Adipocyte (in vitro differentiated cells): ENCODE data around the gene PDX1.
"Not testable (repeated sequence)": the region's sequence is repeated elsewhere in the genome, so short reads cannot be mapped to it uniquely, and the experiment has no call there.

Experiments
- DNase-seq: peaks from one replicate; pipeline ENCODE4 v3.0.0-alpha.2; 2015; ENCODE audit warnings: low read depth
- H3K27me3 ChIP-seq: replicated peaks from 2 replicates; pipeline ENCODE4 v1.7.0; 2013; ENCODE audit warnings: mild to moderate bottlenecking, low read length, moderate library complexity; ENCODE audit not compliant: control insufficient read depth, insufficient read depth
- H3K36me3 ChIP-seq: 2 replicates; pipeline ENCODE4 v1.7.0; 2013; ENCODE audit warnings: low read length, mild to moderate bottlenecking, moderate library complexity; ENCODE audit not compliant: control insufficient read depth, insufficient read depth, severe bottlenecking
- H3K4me1 ChIP-seq: 2 replicates; pipeline ENCODE4 v1.7.0; 2013; ENCODE audit warnings: mild to moderate bottlenecking, low read length, moderate library complexity; ENCODE audit not compliant: control insufficient read depth, insufficient read depth
- H3K4me3 ChIP-seq: 2 replicates; pipeline ENCODE4 v1.7.0; 2013; ENCODE audit warnings: mild to moderate bottlenecking, low read length, moderate library complexity
- H3K9ac ChIP-seq: 2 replicates; pipeline ENCODE4 v1.7.0; 2013; ENCODE audit warnings: mild to moderate bottlenecking, low read length, moderate library complexity
- H3K9me3 ChIP-seq: 2 replicates; pipeline ENCODE4 v1.7.0; 2013; ENCODE audit warnings: mild to moderate bottlenecking, low read length, moderate library complexity; ENCODE audit not compliant: control insufficient read depth

PDX1 gene

DNA sequence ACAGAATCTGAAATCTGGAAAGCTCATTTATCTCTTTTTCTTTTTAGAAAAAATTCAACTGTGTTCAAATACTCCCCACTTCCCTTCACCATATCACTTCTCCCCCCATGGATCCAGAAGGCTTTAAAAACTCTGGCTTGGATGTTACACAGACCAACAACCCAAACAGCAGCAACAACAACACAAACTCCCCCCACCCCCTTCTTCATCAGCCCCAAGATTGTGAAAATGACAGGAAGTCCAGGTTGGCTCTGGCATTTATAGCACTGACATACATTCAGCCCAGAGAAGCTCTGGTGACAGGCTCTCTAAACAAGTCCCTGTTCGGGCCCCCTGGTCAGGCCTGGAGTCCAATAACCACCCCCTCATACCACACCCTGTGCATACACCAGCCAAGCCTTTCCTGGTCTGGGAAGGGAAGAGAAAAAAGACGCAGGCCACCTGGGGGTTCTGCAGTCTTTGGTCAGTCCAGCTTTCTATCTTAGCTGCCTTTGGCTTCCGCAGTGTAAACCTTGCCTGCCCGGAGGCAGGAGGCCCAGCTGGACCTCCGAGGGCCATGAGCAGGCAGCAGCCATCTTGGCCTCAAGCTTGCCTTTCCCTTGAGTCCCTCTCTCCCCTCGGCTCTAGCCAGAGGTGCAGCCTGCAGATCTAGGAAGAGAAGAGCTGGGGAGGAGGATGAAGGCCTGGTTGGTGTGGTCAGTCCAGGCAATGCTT is 42.5 kb downstream of the PDX1 start:
- no peaks in the 10 kb centered on the region for H3K36me3 ChIP-seq
- H3K4me3 ChIP-seq, result no peak overlapping the region
- DNase-seq, result no peak
- peaks cover 7% of the 10 kb centered on the region for H3K4me1 ChIP-seq
- no peak overlapping the region for H3K9ac ChIP-seq
- peaks cover 72% of the 10 kb centered on the region for H3K27me3 ChIP-seq
- H3K9me3 ChIP-seq, result no peaks in the 10 kb centered on the region

DNA sequence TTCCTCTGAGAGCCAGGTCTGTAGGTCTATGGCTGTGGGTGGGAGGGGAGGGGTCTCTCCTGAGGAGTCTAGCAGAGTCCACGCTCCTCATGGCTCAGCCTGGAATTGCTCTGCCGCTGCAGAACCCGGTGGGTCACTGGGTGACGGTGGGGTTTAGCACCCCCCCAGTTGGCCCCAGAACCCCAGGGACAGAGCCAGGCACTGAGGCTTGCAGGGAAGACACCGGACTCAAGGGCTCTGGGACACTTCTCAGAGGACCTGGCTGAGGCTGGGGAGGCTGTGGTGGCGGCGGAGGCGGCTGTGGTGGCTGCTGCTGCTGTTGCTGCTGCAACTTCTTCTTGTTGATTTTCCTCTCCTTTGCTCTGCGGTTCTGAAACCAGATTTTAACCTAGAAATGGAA is 43.2 kb downstream of the PDX1 start:
- Histone ChIP-seq H3K9ac (no peak overlapping the region), H3K9me3 (no peaks in the 10 kb centered on the region), H3K27me3 (peaks cover 78% of the 10 kb centered on the region), H3K4me1 (peaks cover 7% of the 10 kb centered on the region), H3K36me3 (no peaks in the 10 kb centered on the region), H3K4me3 (no peak overlapping the region)
- DNase-seq, result no peak

DNA sequence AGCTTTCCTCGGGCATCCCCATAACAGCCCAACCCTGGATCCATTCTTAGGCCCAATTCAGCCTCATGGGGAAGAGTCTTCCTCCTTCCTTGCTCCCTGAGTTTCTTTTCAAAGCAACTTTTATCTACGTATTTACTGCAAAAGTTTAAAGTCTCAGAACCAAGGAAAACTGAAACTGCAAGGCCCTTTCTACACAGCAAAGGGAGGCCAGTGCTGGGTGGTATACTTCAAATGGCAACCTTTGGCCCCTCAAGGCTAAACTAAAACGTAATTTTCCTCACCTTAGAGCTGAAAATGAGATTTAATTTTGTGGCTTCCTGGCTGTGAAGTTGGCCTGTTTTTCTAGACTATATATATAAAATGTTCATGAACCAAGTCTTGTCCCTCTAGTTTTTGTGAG is 43.7 kb downstream of the PDX1 start:
- peaks cover 79% of the 10 kb centered on the region for H3K27me3 ChIP-seq
- no peaks in the 10 kb centered on the region for H3K9me3 ChIP-seq
- H3K4me3 ChIP-seq, result no peak overlapping the region
- H3K9ac ChIP-seq, result no peak overlapping the region
- H3K4me1 ChIP-seq, result peaks cover 7% of the 10 kb centered on the region
- H3K36me3 ChIP-seq, result no peaks in the 10 kb centered on the region
- no peak for DNase-seq

DNA sequence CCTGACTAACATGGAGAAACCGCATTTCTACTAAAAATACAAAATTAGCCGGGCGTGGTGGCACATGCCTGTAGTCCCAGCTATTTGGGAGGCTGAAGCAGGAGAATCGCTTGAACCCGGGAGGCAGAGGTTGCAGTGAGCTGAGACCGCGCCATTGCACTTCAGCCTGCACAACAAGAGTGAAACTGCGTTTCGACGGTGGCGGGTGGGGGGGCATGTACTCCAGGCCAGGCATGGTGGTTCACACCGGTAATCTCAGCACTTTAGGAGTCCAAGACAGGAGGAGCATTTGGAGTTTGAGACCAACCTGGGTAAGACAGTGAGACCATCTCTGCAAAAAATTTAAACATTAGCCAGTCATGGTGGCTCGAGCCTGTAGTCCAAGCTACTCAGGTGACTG is 44.4 kb downstream of the PDX1 start:
- not testable (repeated sequence) for H3K4me3 ChIP-seq, H3K9ac ChIP-seq, DNase-seq, H3K4me1 ChIP-seq, H3K36me3 ChIP-seq, H3K9me3 ChIP-seq
- H3K27me3 ChIP-seq, result peaks cover 77% of the 10 kb centered on the region

DNA sequence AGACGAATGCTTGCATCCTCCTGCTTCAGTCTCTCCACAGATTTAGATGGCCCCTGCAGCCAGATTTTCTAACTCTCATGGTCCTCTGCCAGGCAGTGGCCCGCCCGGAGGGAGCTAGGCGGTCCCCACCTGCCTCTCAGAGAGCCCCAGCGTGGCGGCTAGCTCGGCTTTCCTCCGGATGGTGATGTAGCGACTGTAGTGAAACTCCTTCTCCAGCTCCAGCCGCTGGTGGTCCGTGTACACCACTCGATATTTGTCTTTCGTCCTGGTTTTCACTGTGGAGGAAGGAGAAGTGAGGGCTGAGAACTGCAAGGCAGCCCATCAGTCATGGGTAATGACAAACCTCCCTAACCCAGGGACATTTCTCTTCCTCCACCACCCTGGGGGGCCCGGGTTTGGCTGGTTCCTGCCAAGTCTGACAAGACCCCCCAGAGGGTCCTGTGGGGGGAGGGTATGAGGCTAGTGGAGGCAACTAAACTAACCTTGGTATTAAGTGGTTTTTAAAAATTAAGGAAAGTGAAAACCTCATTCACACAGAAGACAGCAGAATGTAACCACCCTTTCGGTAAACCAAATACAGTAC is 45.0 kb downstream of the PDX1 start:
- Histone ChIP-seq H3K9me3 (no peaks in the 10 kb centered on the region), H3K27me3 (peaks cover 77% of the 10 kb centered on the region), H3K4me1 (peaks cover 7% of the 10 kb centered on the region), H3K9ac (no peak overlapping the region), H3K36me3 (no peaks in the 10 kb centered on the region), H3K4me3 (no peak overlapping the region)
- no peak for DNase-seq

DNA sequence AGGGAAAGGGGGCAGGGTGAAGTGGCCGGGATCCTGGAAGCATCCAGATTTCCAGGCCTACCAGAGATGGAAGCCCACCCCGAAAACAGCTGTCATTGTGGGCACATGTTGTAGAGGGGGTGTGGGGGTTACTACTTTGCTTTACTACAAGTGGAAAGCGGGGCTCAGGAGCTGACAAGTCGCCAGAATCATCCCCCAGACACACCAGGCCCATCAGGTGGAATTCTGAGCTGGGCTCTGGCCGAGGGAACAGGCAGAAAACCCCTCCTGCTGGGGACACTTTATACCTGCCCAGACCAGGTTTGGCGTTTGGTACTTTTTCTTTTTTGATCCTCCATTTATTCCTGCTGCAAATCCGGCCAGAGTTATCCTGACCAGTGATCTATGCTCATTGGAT is 45.5 kb downstream of the PDX1 start:
- peaks cover 4% of the 10 kb centered on the region for H3K4me1 ChIP-seq
- H3K4me3 ChIP-seq, result no peak overlapping the region
- no peak overlapping the region for H3K9ac ChIP-seq
- no peaks in the 10 kb centered on the region for H3K36me3 ChIP-seq
- no peak for DNase-seq
- H3K9me3 ChIP-seq, result no peaks in the 10 kb centered on the region
- H3K27me3 ChIP-seq, result peaks cover 77% of the 10 kb centered on the region

DNA sequence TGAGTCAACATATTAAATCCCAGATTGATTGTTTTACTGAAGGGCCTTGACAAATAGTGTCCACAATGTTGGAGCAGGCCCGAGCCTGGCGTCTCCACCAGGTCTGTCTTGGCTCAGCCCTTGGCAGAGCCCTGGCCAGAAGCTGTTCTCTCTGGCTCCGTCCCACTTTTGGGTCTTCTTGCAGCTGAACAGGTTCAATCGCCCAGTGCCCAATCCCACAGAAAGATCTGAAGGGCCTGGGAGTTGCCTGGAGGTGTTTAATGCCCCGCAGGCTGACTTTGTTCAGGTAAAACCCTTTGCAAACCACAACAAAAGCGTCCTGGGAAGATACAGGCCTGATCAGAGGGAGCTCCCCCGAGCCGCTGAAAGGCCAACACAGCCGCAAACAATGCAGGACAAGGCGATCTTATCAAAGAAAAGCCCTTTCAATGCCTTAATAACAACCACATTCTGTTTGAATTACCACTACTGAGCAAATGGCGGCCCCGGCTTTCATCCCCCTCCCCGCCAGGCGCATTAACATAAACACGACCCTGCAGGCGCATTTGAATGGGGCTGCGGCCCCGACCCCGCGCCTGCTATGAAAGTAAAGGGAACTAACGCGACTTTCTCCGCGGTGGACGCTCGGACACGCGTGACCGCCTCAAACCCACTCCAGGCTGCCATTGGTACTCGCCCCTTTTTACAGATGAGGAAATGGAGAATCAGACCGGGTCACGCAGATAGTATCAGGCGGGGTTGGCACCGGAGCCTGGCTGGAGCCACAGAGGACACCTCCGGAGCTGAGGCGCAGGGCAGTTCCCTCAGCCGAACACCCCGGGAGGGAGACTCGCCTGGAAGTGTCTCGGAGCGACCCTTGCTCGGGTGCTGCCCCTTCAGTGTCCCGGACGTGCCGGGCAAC is 46.2 kb downstream of the PDX1 start:
- no peak for DNase-seq
- Histone ChIP-seq H3K9me3 (no peaks in the 10 kb centered on the region), H3K4me3 (no peak overlapping the region)

DNA sequence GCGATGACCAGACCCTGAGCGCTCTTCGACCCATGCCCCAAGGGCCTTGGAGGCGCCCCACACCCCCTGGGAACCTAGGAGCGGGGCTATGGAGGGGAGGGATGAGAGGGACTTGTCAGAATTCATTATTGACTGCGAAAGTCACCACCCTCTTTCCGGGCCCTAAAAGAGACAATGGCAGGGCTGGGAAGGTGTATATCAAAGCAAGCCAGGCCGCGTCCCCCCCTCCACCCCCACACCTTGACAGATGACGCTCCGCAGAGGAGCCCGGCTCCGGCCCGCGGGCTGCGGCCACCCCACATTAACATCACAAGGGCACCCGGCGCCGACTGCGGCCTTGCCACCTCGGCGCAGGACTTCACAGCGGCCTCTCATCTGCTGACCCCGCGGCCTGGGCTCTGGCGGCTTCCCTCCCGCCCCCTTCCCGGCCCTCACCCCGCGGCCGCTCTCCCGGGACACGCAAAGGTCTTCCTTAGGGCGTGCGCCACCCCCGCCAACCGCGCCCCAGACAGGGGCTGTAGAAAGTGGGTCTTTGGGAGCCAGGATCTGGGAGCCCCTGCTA is 46.9 kb downstream of the PDX1 start:
- H3K4me1 ChIP-seq, result no peaks in the 10 kb centered on the region
- peaks cover 87% of the 10 kb centered on the region for H3K27me3 ChIP-seq
- no peak overlapping the region for H3K4me3 ChIP-seq
- DNase-seq, result no peak
- no peaks in the 10 kb centered on the region for H3K36me3 ChIP-seq
- no peaks in the 10 kb centered on the region for H3K9me3 ChIP-seq
- no peak overlapping the region for H3K9ac ChIP-seq

More for the DNA sequence above, 46.2 kb downstream of the PDX1 start:
- H3K36me3 ChIP-seq, result no peaks in the 10 kb centered on the region
- peaks cover 80% of the 10 kb centered on the region for H3K27me3 ChIP-seq
- no peaks in the 10 kb centered on the region for H3K4me1 ChIP-seq
- H3K9ac ChIP-seq, result no peak overlapping the region

DNA sequence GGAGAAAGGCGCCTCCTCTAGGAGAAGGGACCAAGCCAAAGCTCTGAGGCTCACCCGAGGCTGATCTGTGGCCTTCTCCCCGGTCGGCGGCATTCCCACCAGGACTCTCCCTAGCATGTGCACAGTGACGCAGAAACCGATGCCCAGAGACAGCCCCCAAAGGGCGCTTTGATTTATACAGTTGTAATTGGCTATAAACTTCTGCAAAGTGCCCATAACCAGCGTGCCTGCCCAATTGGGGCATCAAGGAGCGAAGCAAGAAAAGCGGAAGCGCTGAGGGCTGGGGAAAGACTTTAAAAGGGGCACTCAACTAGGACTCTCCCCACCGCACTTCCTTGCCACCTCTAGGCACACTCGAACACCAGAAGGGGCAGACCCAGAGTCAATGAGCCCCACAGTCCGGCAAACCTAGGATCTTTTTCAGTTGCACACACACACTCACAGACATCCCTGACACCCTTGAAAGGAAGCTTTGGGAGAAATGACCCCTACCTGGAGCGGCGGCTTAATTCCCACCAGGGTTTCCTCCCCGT is 47.5 kb downstream of the PDX1 start:
- no peaks in the 10 kb centered on the region for H3K36me3 ChIP-seq
- peaks cover 91% of the 10 kb centered on the region for H3K27me3 ChIP-seq
- H3K4me1 ChIP-seq, result no peaks in the 10 kb centered on the region
- no peak for DNase-seq
- no peak overlapping the region for H3K9ac ChIP-seq
- no peaks in the 10 kb centered on the region for H3K9me3 ChIP-seq
- no peak overlapping the region for H3K4me3 ChIP-seq

DNA sequence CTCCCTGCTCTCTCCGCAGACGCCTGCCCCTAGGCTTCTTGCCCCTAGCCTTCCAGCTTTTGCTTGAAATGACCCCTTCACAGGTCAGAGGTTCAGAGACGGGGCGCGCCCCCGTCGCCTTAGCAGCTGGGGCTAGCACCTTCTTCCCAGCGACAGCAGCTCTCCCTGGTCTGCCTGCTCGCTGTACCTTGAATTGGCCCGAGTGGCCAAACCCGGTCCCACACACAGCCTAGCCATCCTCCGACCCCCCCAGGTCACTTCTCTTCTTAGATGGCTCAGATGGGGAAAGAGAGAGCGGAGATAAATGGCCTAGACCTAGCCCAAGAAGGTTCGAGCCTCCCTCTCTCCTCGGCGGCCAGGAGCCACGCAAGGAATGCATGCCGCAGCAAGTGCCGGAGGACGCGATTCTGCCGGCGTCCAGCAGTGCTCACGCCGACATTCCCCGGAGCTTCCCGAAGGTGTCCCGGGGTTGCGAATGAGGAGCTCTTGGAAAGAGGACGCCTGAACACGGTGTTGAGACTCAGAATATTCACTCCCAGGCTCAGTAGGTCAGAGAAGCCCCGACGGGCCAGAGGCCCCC is 48.0 kb downstream of the PDX1 start:
- Histone ChIP-seq H3K9me3 (no peaks in the 10 kb centered on the region), H3K36me3 (no peaks in the 10 kb centered on the region), H3K4me1 (no peaks in the 10 kb centered on the region), H3K4me3 (no peak overlapping the region), H3K9ac (no peak overlapping the region), H3K27me3 (peaks cover 88% of the 10 kb centered on the region)
- DNase-seq, result no peak
